ENCODE data around the gene MED29.
A peak's percentile ranks its signal among the peaks of the same experiment; 100 is the strongest.

MED29 gene

GRCh38 chr19:39398297-39398864 is 7.2 kb downstream of the MED29 start:
- peak; percentile 86 for DNase-seq (ENCODE audit: low read depth)

DNA sequence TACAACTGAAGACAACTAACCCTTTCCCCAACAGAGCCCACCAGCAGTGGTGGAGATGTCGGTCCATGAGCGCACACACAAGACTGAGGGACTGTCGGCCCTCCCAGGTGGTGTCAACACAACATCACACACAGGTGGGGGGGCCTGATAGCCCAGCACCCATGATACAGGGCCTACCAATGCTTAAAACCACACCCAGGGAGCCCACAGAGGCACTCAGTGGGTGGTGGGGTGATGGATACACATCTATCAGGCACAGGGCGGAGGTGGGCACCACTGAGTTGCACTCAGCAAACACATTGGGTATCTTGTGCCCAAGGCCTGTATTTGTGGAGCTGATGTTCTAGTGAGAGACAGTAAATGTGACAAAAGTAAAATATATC is 8.5 kb downstream of the MED29 start:
- no peak for DNase-seq (ENCODE audit: low read depth)

GRCh38 chr19:39400061-39400460 is 8.9 kb downstream of the MED29 start:
- DNase-seq (ENCODE audit: low read depth), result no peak

- no peak for DNase-seq (ENCODE audit: low read depth)
Observed at GRCh38 chr19:39401070-39401548, 9.9 kb downstream of the MED29 start.

GRCh38 chr19:39401549-39402345 is 10.6 kb downstream of the MED29 start:
- peak; percentile 84 for DNase-seq (ENCODE audit: low read depth)

GRCh38 chr19:39402346-39403300 is 11.4 kb downstream of the MED29 start:
- peak; percentile 88 for DNase-seq (ENCODE audit: low read depth)

GRCh38 chr19:39403331-39404312 is 12.4 kb downstream of the MED29 start:
- peak; percentile 97 for DNase-seq (ENCODE audit: low read depth)

- no peak for DNase-seq (ENCODE audit: low read depth)
Observed at GRCh38 chr19:39405261-39405957, 14.2 kb downstream of the MED29 start.

DNA sequence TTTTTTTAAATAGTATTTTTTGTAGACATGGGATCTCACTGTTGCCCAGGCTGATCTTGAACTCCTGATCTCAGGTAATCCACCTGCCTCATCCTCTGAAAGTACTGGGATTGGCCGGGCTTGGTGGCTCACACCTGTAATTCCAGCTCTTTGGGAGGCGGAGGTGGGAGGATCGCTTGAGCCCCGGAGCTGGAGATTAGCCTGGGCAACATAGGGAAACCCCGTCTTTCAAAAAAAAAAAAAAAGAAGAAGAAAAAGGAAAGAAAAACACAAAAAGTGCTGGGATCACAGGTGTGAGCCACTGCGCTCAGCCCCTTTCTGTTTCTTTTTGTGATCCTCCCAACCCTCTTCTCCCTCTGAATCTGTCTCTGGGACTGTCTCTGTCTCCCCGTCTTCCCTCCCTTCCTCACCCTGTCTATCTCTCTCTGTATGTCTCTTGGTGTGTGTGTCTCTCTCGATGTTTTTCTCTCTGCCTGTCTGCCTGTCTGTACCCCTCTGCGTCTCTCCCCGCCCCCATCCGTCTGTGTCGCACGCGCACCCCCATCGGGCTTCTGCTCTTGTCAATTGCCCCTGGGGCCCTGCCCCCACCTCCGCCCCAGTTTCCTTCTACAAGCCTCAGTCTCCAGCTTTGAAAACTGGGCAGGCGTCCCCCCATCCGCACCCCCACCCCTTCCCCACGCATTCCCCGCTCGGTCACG is 14.9 kb downstream of the MED29 start:
- DNase-seq (ENCODE audit: low read depth), result no peak

- peak; percentile 74 for DNase-seq (ENCODE audit: low read depth)
Observed at GRCh38 chr19:39406656-39407409, 15.7 kb downstream of the MED29 start, which contains the start of gene ZFP36. Gene ZFP36, plus strand, starts transcription at chr19:39406847. Its CDS starts 58 bp downstream, at chr19:39406905.

- DNase-seq (ENCODE audit: low read depth), result no peak
Observed at GRCh38 chr19:39407410-39407659, 16.2 kb downstream of the MED29 start.

DNA sequence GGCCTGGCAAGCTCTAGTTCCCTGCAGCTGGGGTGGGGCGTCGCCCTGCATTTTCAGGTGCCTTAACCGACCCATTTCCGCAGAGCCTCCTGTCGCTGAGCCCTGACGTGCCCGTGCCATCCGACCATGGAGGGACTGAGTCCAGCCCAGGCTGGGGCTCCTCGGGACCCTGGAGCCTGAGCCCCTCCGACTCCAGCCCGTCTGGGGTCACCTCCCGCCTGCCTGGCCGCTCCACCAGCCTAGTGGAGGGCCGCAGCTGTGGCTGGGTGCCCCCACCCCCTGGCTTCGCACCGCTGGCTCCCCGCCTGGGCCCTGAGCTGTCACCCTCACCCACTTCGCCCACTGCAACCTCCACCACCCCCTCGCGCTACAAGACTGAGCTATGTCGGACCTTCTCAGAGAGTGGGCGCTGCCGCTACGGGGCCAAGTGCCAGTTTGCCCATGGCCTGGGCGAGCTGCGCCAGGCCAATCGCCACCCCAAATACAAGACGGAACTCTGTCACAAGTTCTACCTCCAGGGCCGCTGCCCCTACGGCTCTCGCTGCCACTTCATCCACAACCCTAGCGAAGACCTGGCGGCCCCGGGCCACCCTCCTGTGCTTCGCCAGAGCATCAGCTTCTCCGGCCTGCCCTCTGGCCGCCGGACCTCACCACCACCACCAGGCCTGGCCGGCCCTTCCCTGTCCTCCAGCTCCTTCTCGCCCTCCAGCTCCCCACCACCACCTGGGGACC is 16.6 kb downstream of the MED29 start:
- no peak for DNase-seq (ENCODE audit: low read depth)

DNA sequence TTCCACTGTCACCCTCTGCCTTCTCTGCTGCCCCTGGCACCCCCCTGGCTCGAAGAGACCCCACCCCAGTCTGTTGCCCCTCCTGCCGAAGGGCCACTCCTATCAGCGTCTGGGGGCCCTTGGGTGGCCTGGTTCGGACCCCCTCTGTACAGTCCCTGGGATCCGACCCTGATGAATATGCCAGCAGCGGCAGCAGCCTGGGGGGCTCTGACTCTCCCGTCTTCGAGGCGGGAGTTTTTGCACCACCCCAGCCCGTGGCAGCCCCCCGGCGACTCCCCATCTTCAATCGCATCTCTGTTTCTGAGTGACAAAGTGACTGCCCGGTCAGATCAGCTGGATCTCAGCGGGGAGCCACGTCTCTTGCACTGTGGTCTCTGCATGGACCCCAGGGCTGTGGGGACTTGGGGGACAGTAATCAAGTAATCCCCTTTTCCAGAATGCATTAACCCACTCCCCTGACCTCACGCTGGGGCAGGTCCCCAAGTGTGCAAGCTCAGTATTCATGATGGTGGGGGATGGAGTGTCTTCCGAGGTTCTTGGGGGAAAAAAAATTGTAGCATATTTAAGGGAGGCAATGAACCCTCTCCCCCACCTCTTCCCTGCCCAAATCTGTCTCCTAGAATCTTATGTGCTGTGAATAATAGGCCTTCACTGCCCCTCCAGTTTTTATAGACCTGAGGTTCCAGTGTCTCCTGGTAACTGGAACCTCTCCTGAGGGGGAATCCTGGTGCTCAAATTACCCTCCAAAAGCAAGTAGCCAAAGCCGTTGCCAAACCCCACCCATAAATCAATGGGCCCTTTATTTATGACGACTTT is 17.4 kb downstream of the MED29 start:
- no peak for DNase-seq (ENCODE audit: low read depth)

GRCh38 chr19:39409208-39410016 is 18.2 kb downstream of the MED29 start:
- no peak for DNase-seq (ENCODE audit: low read depth)

DNA sequence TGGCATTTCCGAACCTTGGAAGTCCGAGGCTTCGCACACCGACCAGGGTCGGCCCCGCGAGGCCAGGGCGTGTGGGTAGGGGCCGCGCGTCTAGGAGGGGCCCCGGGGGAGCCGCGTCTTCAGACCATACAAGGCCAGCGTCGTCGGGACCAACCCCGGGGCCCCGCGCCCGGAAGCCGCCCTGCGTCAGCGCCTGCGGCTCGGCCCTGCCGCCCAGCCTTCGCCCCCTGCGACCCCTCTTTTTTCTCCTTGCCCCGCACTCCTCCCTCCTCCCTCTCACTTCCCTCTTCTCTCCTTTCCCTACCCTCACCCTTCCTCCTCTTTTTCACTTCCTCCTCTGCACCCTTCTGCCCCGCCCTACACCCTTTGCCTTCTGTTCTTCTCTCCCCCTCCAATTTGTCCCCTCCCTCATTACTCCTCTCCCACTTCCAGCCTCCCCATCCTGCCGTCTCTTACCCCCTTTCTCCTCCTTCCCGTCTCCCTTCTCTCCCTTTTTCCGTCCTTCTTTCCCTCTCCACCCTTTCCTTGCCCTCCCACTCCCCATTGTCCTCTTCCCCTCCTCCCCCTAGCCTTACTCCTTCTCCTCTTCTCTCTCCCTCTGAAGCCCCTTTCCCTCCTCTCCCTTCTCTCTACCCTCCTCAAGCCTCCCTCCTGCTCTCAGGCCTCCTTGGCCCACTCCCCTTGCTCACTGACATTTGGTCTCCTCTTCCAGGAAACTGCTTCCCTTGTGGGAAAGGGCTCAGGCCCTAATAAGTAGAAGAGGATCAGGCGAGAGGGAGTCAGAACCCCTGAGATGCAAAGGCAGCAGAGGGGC is 19.0 kb downstream of the MED29 start:
- DNase-seq (ENCODE audit: low read depth), result peak; percentile 71

- no peak for DNase-seq (ENCODE audit: low read depth)
Observed at GRCh38 chr19:39410831-39411080, 19.6 kb downstream of the MED29 start.
